K562 (cell line): ENCODE data around the gene PPP1R13L. TPM values are rescaled to one million over a fixed set of nuclear protein-coding genes. Genes with fewer than 3 reads are reported as not detected.

Experiments used
- AFF4 ChIP-seq: sonication (generic); formaldehyde crosslinking; IDR thresholded peaks from 2 replicates; pipeline ENCODE4 v1.8.0; 2023; ENCODE audit warnings: mild to moderate bottlenecking, missing genetic modification reagents
- CBX5 ChIP-seq: IDR thresholded peaks from 2 replicates; pipeline ENCODE4 v1.6.1; 2014; ENCODE audit warnings: low read depth, borderline replicate concordance
- DMBX1 ChIP-seq: fragments of 250-450 bp; sonication (Bioruptor Pico); IDR thresholded peaks from 2 replicates; pipeline ENCODE4 v1.8.0; 2022; ENCODE audit warnings: inconsistent platforms, mild to moderate bottlenecking, moderate library complexity, borderline replicate concordance
- ELK1 ChIP-seq: sonication (generic); formaldehyde crosslinking; IDR thresholded peaks from 2 replicates; pipeline ENCODE4 v1.8.1; 2022; ENCODE audit warnings: missing genetic modification reagents
- EZH2 ChIP-seq: IDR thresholded peaks from 2 replicates; pipeline ENCODE4 v1.6.1; 2012; ENCODE audit warnings: low read depth, mild to moderate bottlenecking, inconsistent platforms, low read length, borderline replicate concordance
- GABPA ChIP-seq: fragments of 200-800 bp; sonication (Bioruptor generic); conservative IDR thresholded peaks from 2 replicates; pipeline ENCODE4 v1.6.1; 2016; ENCODE audit warnings: low read depth, missing genetic modification characterization, missing compliant biosample characterization
- HMGN3 ChIP-seq: IDR thresholded peaks from 2 replicates; pipeline ENCODE4 v1.6.1; 2011; ENCODE audit warnings: borderline replicate concordance, low read depth, mild to moderate bottlenecking, mixed read lengths, low read length; ENCODE audit not compliant: insufficient read length; ENCODE audit errors: extremely low read depth
- MEF2D ChIP-seq: conservative IDR thresholded peaks from 2 replicates; pipeline ENCODE4 v1.6.1; 2016; ENCODE audit warnings: low read depth, missing genetic modification characterization, missing compliant biosample characterization
- MTA3 ChIP-seq: fragments of 450-650 bp; formaldehyde crosslinking; IDR thresholded peaks from 2 replicates; pipeline ENCODE4 v1.6.1; 2017; ENCODE audit warnings: mild to moderate bottlenecking, borderline replicate concordance
- NR2F6 ChIP-seq: fragments of 450-650 bp; formaldehyde crosslinking; IDR thresholded peaks from 2 replicates; pipeline ENCODE4 v1.4.0; 2020; ENCODE audit warnings: mild to moderate bottlenecking
- PTRF ChIP-seq: fragments of 450-650 bp; IDR thresholded peaks from 2 replicates; pipeline ENCODE4 v1.6.1; 2016; ENCODE audit warnings: mild to moderate bottlenecking, missing genetic modification characterization, missing compliant biosample characterization
- RBM17 ChIP-seq: fragments of 200-400 bp; formaldehyde crosslinking; IDR thresholded peaks from 2 replicates; pipeline ENCODE4 v1.6.1; 2017; ENCODE audit warnings: low read depth, mild to moderate bottlenecking, low read length, borderline replicate concordance
- RBM34 ChIP-seq: fragments of 200-400 bp; formaldehyde crosslinking; IDR thresholded peaks from 2 replicates; pipeline ENCODE4 v1.6.1; 2018; ENCODE audit warnings: low read length, borderline replicate concordance; ENCODE audit not compliant: insufficient read depth
- ZNF384 ChIP-seq: IDR thresholded peaks from 2 replicates; pipeline ENCODE4 v1.6.1; 2012; ENCODE audit warnings: low read depth, low read length, improper control_type of control experiment
- ZNF584 ChIP-seq: fragments of 200-800 bp; sonication (Bioruptor generic); IDR thresholded peaks from 2 replicates; pipeline ENCODE4 v1.6.1; 2016; ENCODE audit warnings: low read depth, mild to moderate bottlenecking, missing genetic modification characterization, missing compliant biosample characterization
- polyA plus RNA-seq, 8 experiments: library from polyadenylated mRNA; depleted of rRNA in 4 of 8; stranded (reverse) in 5 of 8; unstranded in 3 of 8; fragments of >200 nt; fragmentation: Nextera tagmentation in 2 of 8; fragmentation: Illumina TruSeq in 1 of 8; extraction: Ambion mirVana in 2 of 8; extraction: Trizol in 1 of 8; gene quantifications; 2 replicates each; pipeline versions ENCODE4 v1.2.1 to v1.2.3, GENCODE V29; 2011 to 2014; ENCODE audit warnings: inconsistent platforms in 1 of 8, missing spikeins in 1 of 8
- total RNA-seq, 7 experiments: library from RNA; depleted of rRNA in 6 of 7; stranded (reverse); fragments of >200 nt in 6 of 7; fragmentation: Illumina TruSeq in 2 of 7; extraction: Trizol in 2 of 7; gene quantifications; 2 replicates each; pipeline versions ENCODE4 v1.2.1 to v1.2.3, GENCODE V29; 2011 to 2021; ENCODE audit warnings: low replicate concordance in 1 of 7
- TF ChIP-seq, protein P1 (sequence below): fragments of 450-650 bp; IDR thresholded peaks from 2 replicates; pipeline ENCODE4 v1.6.1; 2016; ENCODE audit warnings: low read depth, mild to moderate bottlenecking, moderate library complexity
- TF ChIP-seq, protein P2 (sequence below): sonication (generic); IDR thresholded peaks from 2 replicates; pipeline ENCODE4 v1.6.1; 2016
- TF ChIP-seq, protein P3 (sequence below): sonication (generic); formaldehyde crosslinking; IDR thresholded peaks from 2 replicates; pipeline ENCODE4 v1.8.0; 2022; ENCODE audit warnings: mild to moderate bottlenecking, missing genetic modification reagents

PPP1R13L gene
- total and polyA plus RNA-seq, 9 of the 15 experiments (the other 6 are each of a cell fraction or from before 2014, with no cell fraction given): 0.32 to 6.7 (median 2.0) TPM

DNA sequence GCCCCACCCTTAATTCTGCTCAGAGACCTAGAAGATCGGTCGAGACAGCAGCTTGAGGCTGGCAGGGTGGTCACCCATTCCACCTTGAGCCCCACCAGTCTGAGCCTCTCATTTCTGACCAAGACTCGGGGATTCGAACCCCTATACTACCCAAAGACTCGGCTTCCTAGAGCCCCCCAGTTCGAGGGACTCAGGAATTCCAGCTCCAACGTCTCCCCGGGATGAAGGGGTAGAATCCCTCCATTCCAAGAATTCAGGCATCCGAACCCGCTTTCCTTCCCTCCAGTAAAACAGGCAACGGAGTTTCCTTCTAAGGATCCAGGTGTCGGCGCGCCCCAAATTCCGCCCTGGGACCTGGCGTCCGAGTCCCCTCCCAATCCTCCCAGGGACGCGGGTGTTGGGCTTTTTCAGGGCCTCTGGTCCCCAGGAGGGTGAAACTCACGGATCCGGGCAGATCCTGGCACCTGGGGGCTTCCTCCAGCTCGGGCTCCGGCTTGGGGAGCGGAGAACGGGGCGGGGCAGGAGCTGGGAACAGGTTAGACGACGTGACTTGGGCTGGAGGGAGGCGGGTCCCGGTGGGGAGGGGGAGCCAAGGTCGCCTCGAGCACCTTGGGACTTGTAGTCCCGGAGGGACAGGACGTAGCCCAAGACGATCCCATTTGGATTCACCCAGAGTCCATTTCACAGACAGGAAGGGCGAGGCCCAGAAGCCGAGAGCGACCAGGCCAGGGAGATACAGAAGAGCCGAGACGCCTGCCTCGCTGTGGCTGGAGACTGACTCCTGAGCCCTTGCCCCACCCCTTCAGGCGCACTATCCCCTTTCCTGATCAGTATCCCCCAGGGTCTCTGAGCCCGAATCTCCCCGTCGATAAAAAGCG, at the start of gene PPP1R13L (continued):
- TF ChIP-seq RBM34 (no peak), ZNF584 (no peak), ELK1 (CRISPR knock-in tag) (no peak), MTA3 (peak; percentile 28; the same call in 1 of the 2 replicates), MEF2D (tag) (0 out of 2 replicates have a peak, but pooled peaks have one; percentile 14), NR2F6 (no peak), HMGN3 (no peak), RBM17 (no peak), ZNF384 (no peak), EZH2 (no peak), PTRF (tag) (no peak), DMBX1 (CRISPR knock-in tag) (0 out of 2 replicates have a peak, but pooled peaks have one; percentile 12), AFF4 (0 out of 2 replicates have a peak, but pooled peaks have one; percentile 18), CBX5 (0 out of 2 replicates have a peak, but pooled peaks have one; percentile 6), GABPA (peak; percentile 50)
- TF ChIP-seq, protein P1, sequence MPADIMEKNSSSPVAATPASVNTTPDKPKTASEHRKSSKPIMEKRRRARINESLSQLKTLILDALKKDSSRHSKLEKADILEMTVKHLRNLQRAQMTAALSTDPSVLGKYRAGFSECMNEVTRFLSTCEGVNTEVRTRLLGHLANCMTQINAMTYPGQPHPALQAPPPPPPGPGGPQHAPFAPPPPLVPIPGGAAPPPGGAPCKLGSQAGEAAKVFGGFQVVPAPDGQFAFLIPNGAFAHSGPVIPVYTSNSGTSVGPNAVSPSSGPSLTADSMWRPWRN: no peak
- TF ChIP-seq, protein P2, sequence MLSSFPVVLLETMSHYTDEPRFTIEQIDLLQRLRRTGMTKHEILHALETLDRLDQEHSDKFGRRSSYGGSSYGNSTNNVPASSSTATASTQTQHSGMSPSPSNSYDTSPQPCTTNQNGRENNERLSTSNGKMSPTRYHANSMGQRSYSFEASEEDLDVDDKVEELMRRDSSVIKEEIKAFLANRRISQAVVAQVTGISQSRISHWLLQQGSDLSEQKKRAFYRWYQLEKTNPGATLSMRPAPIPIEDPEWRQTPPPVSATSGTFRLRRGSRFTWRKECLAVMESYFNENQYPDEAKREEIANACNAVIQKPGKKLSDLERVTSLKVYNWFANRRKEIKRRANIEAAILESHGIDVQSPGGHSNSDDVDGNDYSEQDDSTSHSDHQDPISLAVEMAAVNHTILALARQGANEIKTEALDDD: no peak
- TF ChIP-seq, protein P3, sequence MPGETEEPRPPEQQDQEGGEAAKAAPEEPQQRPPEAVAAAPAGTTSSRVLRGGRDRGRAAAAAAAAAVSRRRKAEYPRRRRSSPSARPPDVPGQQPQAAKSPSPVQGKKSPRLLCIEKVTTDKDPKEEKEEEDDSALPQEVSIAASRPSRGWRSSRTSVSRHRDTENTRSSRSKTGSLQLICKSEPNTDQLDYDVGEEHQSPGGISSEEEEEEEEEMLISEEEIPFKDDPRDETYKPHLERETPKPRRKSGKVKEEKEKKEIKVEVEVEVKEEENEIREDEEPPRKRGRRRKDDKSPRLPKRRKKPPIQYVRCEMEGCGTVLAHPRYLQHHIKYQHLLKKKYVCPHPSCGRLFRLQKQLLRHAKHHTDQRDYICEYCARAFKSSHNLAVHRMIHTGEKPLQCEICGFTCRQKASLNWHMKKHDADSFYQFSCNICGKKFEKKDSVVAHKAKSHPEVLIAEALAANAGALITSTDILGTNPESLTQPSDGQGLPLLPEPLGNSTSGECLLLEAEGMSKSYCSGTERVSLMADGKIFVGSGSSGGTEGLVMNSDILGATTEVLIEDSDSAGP: no peak
